HG02870 (cell line): ENCODE results near the gene HDLBP.
"Not testable (repeated sequence)": the region's sequence is repeated elsewhere in the genome, so short reads cannot be mapped to it uniquely, and the experiment has no call there.

ENCODE experiments used
- ATAC-seq: cut with Tn5 transposase; IDR thresholded peaks from one replicate; pipeline ENCODE4 v1.9.1; 2021; ENCODE audit warnings: mild to moderate bottlenecking, moderate library complexity; ENCODE audit not compliant: unreplicated experiment

HDLBP gene

GRCh38 chr2:241198381-241199279 is 116.8 kb downstream of the HDLBP start:
- no peak for ATAC-seq

GRCh38 chr2:241197947-241198346 is 117.5 kb downstream of the HDLBP start:
- ATAC-seq = no peak

- ATAC-seq = not testable (repeated sequence)
Measured at GRCh38 chr2:241197246-241197645, 118.2 kb downstream of the HDLBP start.

GRCh38 chr2:241195506-241196130 is 119.9 kb downstream of the HDLBP start:
- no peak for ATAC-seq

- no peak for ATAC-seq
Measured at GRCh38 chr2:241194811-241195210, 120.7 kb downstream of the HDLBP start.

- ATAC-seq = no peak
Measured at GRCh38 chr2:241193271-241193670, 122.2 kb downstream of the HDLBP start.

- ATAC-seq = no peak
Measured at GRCh38 chr2:241191081-241191480, 124.4 kb downstream of the HDLBP start.

GRCh38 chr2:241190291-241190981 is 125.0 kb downstream of the HDLBP start:
- no peak for ATAC-seq

GRCh38 chr2:241189856-241190201 is 125.6 kb downstream of the HDLBP start:
- no peak for ATAC-seq

GRCh38 chr2:241189093-241189855 is 126.2 kb downstream of the HDLBP start:
- no peak for ATAC-seq

GRCh38 chr2:241188361-241189092 is 126.9 kb downstream of the HDLBP start, which contains the start of gene ANO7:
Gene ANO7, plus strand, starts transcription at chr2:241188677. Its CDS starts 1,387 bp downstream, at chr2:241190064.
- ATAC-seq = no peak

GRCh38 chr2:241187918-241188234 is 127.6 kb downstream of the HDLBP start:
- no peak for ATAC-seq

- no peak for ATAC-seq
Measured at GRCh38 chr2:241187101-241187917, 128.2 kb downstream of the HDLBP start.

GRCh38 chr2:241185961-241186360 is 129.5 kb downstream of the HDLBP start:
- no peak for ATAC-seq

GRCh38 chr2:241184901-241185300 is 130.6 kb downstream of the HDLBP start:
- ATAC-seq = no peak

- ATAC-seq = no peak
Measured at GRCh38 chr2:241183221-241183620, 132.3 kb downstream of the HDLBP start.

- ATAC-seq = no peak
Measured at GRCh38 chr2:241182531-241183133, 132.8 kb downstream of the HDLBP start.

GRCh38 chr2:241182126-241182525 is 133.3 kb downstream of the HDLBP start:
- ATAC-seq = no peak

GRCh38 chr2:241180495-241180894 is 135.0 kb downstream of the HDLBP start:
- no peak for ATAC-seq
